Measurements from ENCODE around the gene TRIP13.

The TRIP13 gene

GRCh38 chr5:943918-944620 is 51.4 kb downstream of the TRIP13 start:
- Mint-ChIP-seq H3K27ac (no peak overlapping the region), H3K27me3 (peaks cover 26% of the 10 kb centered on the region), H3K36me3 (no peaks in the 10 kb centered on the region), H3K9me3 (no peaks in the 10 kb centered on the region), H3K4me3 (no peak overlapping the region), H3K4me1 (no peaks in the 10 kb centered on the region)

GRCh38 chr5:944621-944927 is 51.9 kb downstream of the TRIP13 start:
- no peaks in the 10 kb centered on the region for H3K36me3 Mint-ChIP-seq
- no peaks in the 10 kb centered on the region for H3K4me1 Mint-ChIP-seq
- no peak overlapping the region for H3K27ac Mint-ChIP-seq
- peaks cover 25% of the 10 kb centered on the region for H3K27me3 Mint-ChIP-seq
- no peak overlapping the region for H3K4me3 Mint-ChIP-seq
- H3K9me3 Mint-ChIP-seq: no peaks in the 10 kb centered on the region

GRCh38 chr5:944992-945685 is 52.5 kb downstream of the TRIP13 start:
- no peak overlapping the region for H3K27ac Mint-ChIP-seq
- H3K27me3 Mint-ChIP-seq: peaks cover 27% of the 10 kb centered on the region
- H3K4me1 Mint-ChIP-seq: no peaks in the 10 kb centered on the region
- no peak overlapping the region for H3K4me3 Mint-ChIP-seq
- H3K36me3 Mint-ChIP-seq: no peaks in the 10 kb centered on the region
- H3K9me3 Mint-ChIP-seq: no peaks in the 10 kb centered on the region

- Mint-ChIP-seq H3K36me3 (no peaks in the 10 kb centered on the region), H3K27ac (no peak overlapping the region), H3K27me3 (peaks cover 31% of the 10 kb centered on the region), H3K4me3 (no peak overlapping the region), H3K9me3 (no peaks in the 10 kb centered on the region), H3K4me1 (no peaks in the 10 kb centered on the region)
Measured at GRCh38 chr5:945691-946551, 53.2 kb downstream of the TRIP13 start.

GRCh38 chr5:946720-947625 is 54.3 kb downstream of the TRIP13 start:
- Mint-ChIP-seq H3K27ac (no peak overlapping the region), H3K4me3 (no peak overlapping the region), H3K36me3 (no peaks in the 10 kb centered on the region), H3K27me3 (peaks cover 30% of the 10 kb centered on the region), H3K9me3 (no peaks in the 10 kb centered on the region), H3K4me1 (no peaks in the 10 kb centered on the region)

GRCh38 chr5:947626-948471 is 55.2 kb downstream of the TRIP13 start:
- Mint-ChIP-seq H3K36me3 (no peaks in the 10 kb centered on the region), H3K27me3 (peaks cover 25% of the 10 kb centered on the region), H3K4me3 (no peak overlapping the region), H3K27ac (no peak overlapping the region), H3K4me1 (no peaks in the 10 kb centered on the region), H3K9me3 (no peaks in the 10 kb centered on the region)

GRCh38 chr5:948472-949274 is 56.0 kb downstream of the TRIP13 start:
- Mint-ChIP-seq H3K36me3 (no peaks in the 10 kb centered on the region), H3K4me3 (no peak overlapping the region)

GRCh38 chr5:949275-949543 is 56.5 kb downstream of the TRIP13 start:
- peaks cover 23% of the 10 kb centered on the region for H3K27me3 Mint-ChIP-seq

More at GRCh38 chr5:948472-949274, 56.0 kb downstream of the TRIP13 start:
- H3K9me3 Mint-ChIP-seq: no peaks in the 10 kb centered on the region
- H3K27me3 Mint-ChIP-seq: peaks cover 24% of the 10 kb centered on the region
- H3K4me1 Mint-ChIP-seq: no peaks in the 10 kb centered on the region
- H3K27ac Mint-ChIP-seq: no peak overlapping the region

GRCh38 chr5:949815-950560 is 57.3 kb downstream of the TRIP13 start:
- Mint-ChIP-seq H3K27me3 (peaks cover 17% of the 10 kb centered on the region), H3K27ac (no peak overlapping the region), H3K9me3 (no peaks in the 10 kb centered on the region), H3K4me1 (no peaks in the 10 kb centered on the region), H3K36me3 (no peaks in the 10 kb centered on the region), H3K4me3 (no peak overlapping the region)

More at GRCh38 chr5:949275-949543, 56.5 kb downstream of the TRIP13 start:
- no peak overlapping the region for H3K4me3 Mint-ChIP-seq
- H3K4me1 Mint-ChIP-seq: no peaks in the 10 kb centered on the region
- no peaks in the 10 kb centered on the region for H3K9me3 Mint-ChIP-seq
- H3K27ac Mint-ChIP-seq: no peak overlapping the region
- H3K36me3 Mint-ChIP-seq: no peaks in the 10 kb centered on the region

- no peaks in the 10 kb centered on the region for H3K9me3 Mint-ChIP-seq
Measured at GRCh38 chr5:951940-952596, 59.4 kb downstream of the TRIP13 start.

GRCh38 chr5:952597-953271 is 60.0 kb downstream of the TRIP13 start:
- Mint-ChIP-seq H3K27me3 (peaks cover 17% of the 10 kb centered on the region), H3K4me3 (no peak overlapping the region), H3K9me3 (no peaks in the 10 kb centered on the region), H3K4me1 (peaks cover 4% of the 10 kb centered on the region), H3K36me3 (no peaks in the 10 kb centered on the region), H3K27ac (no peak overlapping the region)

More at GRCh38 chr5:951940-952596, 59.4 kb downstream of the TRIP13 start:
- Mint-ChIP-seq H3K4me3 (no peak overlapping the region), H3K4me1 (peaks cover 4% of the 10 kb centered on the region), H3K27me3 (peaks cover 17% of the 10 kb centered on the region), H3K27ac (no peak overlapping the region), H3K36me3 (no peaks in the 10 kb centered on the region)

- Mint-ChIP-seq H3K9me3 (no peaks in the 10 kb centered on the region), H3K4me3 (no peak overlapping the region), H3K36me3 (no peaks in the 10 kb centered on the region), H3K4me1 (peaks cover 4% of the 10 kb centered on the region), H3K27me3 (peaks cover 17% of the 10 kb centered on the region), H3K27ac (no peak overlapping the region)
Measured at GRCh38 chr5:953535-954449, 61.1 kb downstream of the TRIP13 start.

All from activated naive CD4-positive, alpha-beta T cell treated with anti-CD3 and anti-CD28 coated beads, Interleukin-2, amount 50 U/mL, for 24 hours (primary cell).